Activated CD4-positive, alpha-beta T cell treated with anti-CD3 and anti-CD28 coated beads, Interleukin-2, amount 50 U/mL, for 24 hours (primary cell): ENCODE measurements around the gene CRY1.
"Not testable (repeated sequence)": the region's sequence is repeated elsewhere in the genome, so short reads cannot be mapped to it uniquely, and the experiment has no call there.

Source experiments
- DNase-seq, 2 donors: peaks; one replicate each; pipeline ENCODE4 v3.0.0-alpha.2; 2020; ENCODE audit warnings: low read depth in 1 of 2, low spot score in 1 of 2

CRY1 gene

DNA sequence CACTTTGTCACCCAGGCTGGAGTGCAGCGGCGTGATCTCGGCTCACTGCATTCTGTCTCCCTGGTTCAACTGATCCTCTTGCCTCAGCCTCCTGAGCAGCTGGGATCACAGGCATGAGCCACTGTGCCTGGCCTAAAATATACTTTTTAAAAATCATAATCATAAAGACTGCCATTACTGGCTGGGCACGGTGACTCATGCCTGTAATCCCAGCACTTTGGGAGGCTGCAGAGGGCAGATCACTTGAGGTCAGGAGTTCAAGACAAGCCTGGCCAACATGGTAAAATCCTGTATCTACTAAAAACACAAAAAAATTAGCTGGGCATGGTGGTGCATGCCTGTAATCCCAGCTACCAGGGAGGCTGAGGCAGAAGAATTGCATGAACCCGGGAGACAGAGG, 20.1 kb downstream of the CRY1 start:
- not testable (repeated sequence) for DNase-seq

DNA sequence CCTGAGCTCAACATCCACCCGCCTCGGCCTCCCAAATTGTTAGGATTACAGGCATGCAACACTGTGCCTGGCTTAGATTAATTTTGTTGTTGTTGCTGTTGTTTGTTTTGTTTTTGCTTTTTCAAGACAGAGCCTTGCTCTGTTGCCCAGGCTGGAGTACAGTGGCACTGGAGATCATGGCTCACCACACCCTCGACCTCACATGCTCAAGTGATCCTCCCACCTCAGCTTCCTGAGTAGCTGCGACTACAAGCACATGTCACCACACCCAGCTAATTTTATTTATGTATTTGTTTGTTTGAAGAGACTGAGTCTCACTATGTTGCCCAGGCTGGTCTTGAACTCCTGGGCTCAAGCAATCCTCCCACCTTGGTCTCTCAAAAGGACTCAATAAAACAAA, 26.7 kb downstream of the CRY1 start:
- DNase-seq: no peak

DNA sequence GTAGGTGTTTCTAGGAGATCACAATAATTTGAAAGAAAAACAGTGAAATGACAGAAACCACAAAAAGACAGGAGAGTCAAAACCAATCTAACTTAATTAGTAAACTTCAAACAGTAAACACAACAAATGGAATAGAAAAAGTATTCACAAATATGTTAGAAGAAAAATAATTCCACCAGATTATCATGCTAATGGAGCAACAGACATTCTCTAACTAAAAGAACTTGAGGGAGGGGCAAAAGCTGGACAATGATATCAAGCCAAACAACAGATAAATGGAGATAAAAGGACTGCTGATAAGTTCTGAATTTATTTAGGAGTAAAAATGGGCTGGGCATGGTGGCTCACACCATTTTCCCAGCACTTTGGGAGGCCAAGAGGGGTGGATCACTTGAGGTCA, 28.7 kb downstream of the CRY1 start:
- DNase-seq: no peak

DNA sequence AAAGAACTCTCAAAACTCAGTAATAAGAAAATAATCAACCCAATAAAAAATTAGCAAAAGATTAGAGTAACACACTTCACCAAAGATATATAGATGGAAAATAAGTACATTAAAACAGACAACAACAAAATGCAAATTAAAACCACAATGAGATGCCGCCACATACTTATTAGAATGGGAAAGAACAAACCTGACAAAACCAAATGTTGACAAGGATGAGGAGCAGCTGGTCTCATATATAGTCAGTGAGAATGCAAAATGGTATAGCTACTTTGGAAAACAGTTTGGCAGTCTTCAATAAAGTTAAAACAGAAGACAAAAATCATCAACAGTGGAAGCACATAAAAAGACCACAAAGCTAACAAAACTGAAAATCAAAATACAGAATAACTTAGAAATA, 29.1 kb downstream of the CRY1 start:
- no peak for DNase-seq

DNA sequence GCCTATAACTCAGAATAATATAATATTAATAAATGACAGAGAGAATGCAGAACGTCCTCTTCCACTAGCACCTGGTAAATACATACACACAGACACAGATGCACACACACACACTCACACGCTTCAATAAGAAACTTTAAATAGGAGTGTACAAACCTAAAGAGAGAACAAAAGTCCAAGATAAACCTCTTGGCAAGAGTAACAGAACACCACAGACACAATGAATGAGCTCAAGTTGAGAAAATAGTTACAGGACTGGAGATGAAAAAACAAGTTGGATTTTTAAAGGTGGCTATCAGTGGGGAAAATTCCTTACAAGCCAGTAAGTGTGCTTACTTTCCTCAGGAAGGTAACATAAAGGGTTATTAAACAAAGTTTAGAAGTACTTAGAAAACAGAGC, 35.2 kb downstream of the CRY1 start:
- DNase-seq: no peak

DNA sequence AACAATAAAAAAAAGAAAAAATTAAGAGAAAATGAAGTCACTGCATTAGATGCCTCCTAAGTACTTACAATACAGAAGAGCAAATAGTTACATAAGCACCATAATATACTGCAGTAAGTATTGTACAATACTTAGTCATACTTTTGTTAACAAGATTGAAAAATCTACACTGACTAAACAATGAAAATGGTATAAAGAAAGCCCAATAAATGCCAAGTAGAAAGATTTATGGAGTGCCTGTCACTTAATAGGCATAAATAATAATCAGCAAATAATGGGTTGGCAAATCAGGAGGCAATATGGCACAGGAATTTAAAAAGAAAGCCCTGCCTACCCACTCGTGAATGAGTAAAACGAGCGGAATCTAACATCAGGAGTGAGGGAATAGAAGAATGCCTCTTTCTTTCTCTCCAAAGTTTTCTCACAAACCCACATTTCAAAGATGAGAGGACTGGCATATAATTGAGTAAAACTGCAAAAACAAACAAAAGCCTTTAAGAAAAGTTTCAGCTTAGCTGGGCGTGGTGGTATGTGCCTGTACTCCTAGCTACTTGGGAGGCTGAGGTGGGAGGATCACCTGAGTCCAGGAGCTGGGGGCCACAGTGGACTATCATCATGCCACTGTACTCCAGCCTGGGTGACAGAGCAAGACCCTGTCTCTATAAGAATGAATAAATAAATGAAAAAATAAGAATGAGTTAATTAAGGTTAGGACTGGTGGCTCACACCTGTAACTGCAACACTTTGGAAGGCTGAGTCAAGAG, 36.1 kb downstream of the CRY1 start:
- no peak for DNase-seq

- no peak for DNase-seq
Measured at GRCh38 chr12:107053709-107054108, 39.6 kb downstream of the CRY1 start.

DNA sequence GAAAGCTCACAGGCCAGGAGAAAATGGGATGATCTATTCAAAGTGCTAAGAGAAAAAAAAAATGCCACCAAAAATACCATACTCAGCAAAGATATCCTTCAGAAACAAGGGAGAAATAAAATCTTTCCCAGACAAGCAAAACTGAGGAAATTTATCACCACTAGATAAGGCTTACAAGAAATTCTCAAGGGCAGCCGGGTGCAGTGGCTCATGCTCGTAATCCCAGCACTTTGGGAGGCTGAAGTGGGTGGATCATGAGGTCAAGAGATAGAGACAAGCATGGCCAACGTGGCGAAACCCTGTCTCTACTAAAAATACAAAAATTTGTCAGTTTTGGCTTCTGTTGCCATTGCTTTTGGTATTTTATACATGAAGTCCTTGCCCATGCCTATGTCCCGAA, 48.2 kb downstream of the CRY1 start:
- no peak for DNase-seq

GRCh38 chr12:107042801-107043200, 50.5 kb downstream of the CRY1 start:
- DNase-seq: no peak

GRCh38 chr12:107035733-107036132, 57.6 kb downstream of the CRY1 start:
- DNase-seq: no peak

DNA sequence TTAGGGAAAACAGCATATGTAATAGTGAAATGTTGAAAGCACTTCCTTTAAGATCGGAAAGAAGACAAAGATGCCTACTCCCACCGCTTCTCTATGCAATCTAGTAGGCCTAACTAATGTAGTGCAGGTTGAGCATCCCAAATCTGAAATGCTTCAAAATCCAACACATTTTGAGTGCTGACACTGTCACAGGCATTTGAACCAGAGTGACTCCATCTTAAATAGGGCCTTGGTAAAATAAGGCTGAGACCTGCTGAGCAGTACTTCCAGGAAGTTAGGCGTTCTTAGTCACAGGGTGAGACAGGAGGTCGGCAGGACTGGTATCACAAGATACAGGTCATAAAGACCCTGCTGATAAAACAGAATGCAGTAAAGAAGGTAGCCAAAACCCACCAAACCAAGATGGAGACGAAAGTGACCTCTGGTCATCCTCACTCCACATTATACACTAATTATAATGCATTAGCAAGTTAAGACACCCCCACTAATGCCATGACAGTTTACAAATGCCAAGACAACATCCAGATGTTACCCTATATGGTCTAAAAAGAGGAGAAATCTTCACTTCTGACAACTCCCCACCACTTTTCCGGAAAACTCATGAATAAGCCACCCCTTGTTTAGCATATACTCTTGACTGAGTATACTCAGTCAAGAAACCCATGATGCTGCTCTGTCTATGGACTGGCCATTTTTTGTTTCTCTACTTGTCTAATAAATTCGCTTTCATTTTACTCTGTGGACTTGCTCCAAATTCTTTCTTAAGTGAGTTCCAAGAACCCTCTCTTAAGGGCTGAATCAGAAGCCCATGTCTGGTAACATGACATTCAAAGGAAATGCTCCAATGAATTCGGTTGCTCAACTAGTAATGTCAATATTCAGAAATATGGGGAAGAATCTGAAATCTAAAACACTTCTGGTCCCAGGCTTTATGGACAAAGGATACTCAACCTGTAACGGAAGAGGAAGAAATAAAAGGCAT, 59.3 kb downstream of the CRY1 start:
- DNase-seq: no peak

DNA sequence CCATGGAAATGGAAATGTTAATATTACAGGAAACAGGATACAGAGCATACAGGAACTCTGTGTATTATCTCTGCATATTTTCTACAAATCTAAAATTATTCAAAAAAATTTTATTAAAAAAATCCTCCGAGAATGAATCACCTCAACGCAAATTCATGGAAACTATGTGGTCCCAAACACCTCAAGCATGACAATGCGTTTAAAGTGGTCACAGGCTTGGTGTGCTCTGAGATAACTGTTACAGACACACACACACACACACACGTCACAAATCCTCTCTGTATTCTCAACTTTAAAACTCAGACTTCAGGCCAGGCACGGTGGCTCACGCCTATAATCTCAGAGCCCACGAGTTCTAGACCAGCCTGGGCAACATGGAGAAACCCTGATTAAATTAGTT, 61.1 kb downstream of the CRY1 start:
- no peak for DNase-seq

DNA sequence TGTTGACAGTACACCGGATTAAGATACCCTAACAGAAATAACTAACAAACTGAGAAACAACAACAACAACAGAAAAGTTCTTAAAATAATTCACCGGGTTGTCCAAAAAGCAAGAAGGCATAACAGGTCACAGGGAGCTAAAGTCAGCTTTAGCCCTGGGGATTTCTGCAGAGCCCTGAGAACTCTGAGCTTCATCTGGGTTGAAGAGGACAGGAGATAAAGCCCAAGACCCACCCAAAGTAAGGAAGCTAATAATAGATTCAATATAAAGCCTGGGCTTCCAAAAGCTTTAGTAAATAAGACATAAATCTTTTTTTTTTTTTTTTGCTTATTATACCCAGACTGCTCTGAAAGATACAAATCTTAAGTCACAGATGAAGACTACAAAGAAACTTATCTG, 62.3 kb downstream of the CRY1 start:
- DNase-seq: no peak

- no peak for DNase-seq
Measured at GRCh38 chr12:107029081-107029480, 64.3 kb downstream of the CRY1 start.

DNA sequence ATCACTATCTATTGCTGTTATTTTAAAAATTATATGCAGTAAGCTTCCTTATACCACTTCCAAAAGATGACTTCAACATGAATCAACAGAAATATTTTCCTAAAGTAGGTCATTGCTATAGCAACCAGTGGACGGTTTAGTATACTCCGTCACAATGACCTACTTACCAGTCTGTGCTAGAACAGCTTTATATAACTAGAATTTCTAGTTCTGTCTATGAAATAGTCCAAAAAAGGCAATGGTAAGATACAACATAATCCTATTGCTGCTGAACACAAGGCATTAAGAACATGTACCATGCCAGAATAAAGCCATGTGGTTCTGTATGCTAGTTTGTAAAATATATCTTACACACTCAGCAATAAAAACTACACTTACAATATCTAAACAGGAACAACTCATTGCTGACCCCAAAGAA, 65.7 kb downstream of the CRY1 start:
- DNase-seq: no peak

DNA sequence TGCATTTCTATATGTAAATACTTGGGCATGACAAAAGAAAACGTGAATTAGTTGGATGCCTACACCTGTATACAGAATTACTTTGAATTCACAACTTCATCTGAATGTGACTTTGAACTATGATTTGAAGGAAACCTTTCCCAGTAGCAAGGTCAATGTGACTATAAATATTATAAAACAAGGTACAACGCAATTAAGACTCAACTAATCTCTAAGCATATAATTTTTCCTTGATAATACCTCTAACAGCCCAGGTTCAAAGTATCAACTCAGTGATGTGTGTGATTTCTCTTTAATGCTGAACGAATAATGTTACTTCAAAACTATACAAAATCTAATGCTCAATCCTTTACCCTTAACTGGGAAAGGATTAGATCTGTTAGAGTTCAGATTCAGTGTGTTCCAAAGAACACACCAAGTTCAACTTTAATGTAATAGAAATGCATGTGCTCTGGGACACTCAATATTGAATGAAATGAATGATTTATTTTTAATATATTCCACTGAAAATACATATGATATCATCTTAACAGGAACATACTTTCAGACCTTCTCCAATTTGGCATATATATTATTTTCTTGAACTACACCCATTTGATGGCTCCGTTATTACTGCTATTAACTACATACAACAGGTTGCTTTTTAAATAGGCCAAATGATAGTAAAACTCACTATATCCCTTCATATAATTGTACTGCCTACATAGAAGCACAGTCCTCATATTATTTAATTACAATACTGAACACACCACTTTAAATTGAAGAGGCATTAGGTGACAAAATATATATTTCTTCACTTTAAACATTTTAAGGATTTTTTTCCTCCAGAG, 66.3 kb downstream of the CRY1 start:
- no peak for DNase-seq

- DNase-seq: not testable (repeated sequence)
Measured at GRCh38 chr12:107026356-107026755, 67.0 kb downstream of the CRY1 start.

- DNase-seq: no peak
Measured at GRCh38 chr12:107025671-107026070, 67.7 kb downstream of the CRY1 start.

DNA sequence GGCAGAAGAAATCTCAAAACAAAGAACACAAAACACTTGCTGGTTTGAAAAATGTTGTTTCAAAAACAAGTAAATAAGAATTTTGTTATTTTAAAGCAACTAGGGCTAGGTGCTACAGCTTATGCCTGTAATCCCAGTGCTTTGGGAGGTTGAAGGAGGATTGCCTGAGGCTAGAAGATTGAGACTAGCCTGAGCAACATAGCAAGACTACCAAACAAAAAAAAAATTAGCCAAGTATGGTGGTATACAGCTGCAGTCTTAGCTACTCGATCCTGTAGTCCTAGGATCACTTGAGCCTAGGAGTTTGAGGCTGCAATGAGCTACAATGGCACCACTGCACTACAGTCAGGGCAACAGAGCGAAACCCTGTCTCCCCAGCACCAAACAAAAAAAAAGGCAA, 73.8 kb downstream of the CRY1 start:
- DNase-seq: no peak

DNA sequence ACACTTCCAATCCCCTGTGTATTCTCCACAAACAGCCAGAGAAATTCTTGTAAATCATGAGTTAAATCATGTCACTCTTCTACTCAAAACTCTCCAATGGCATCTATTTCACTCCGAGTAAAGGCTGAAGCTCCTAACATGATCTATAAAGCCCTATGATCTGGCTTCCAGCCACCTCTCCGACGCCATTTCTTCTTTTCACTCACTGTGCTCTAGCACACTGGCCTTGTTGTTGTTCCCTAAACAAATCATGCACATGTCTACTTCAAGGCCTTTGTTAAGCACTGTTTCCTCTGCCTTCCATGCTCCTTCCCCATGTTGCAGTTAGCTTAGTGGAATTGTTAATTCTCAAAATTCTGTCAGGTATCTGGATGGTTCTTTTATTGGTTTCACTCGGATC, 76.3 kb downstream of the CRY1 start:
- no peak for DNase-seq

DNA sequence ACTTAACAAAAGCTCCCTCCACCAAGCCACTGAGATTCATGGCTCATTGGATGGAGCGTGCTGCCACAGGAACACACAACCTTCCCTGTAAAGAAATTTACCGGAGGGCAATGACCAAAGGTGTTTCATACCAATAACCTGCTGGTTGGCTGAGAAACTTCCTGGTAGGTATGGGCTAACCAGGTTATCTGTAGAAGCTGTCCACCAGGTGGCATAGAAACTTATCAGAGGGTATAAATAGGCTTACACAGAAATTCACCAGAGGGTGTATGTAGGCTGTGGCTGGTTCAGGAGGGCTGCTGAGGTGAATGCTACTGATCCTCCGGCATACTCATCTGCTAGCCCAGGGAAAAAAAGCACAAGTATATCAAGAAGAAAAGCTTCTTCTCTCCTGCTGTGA, 79.3 kb downstream of the CRY1 start:
- no peak for DNase-seq
